Thyroid gland (tissue), 4 donors: ENCODE measurements around the gene KLHL20. TPM values are rescaled to one million over a fixed set of nuclear protein-coding genes. Genes with fewer than 3 reads are reported as not detected.
"Not testable (repeated sequence)": the region's sequence is repeated elsewhere in the genome, so short reads cannot be mapped to it uniquely, and the experiment has no call there.

Experiments used
- DNase-seq, 2 donors: peaks; one replicate each; pipeline ENCODE4 v3.0.0-alpha.2; 2019
- H3K27ac ChIP-seq, 3 donors: fragments of 200-600 bp; sonication (generic); 1 replicate in 2 of 3; 2 replicates in 1 of 3; pipeline ENCODE4 v1.5.1; 2016 to 2019; ENCODE audit warnings: mild to moderate bottlenecking in 1 of 3, moderate library complexity in 1 of 3
- H3K27me3 ChIP-seq: fragments of 200-600 bp; sonication (generic); one replicate; pipeline ENCODE4 v1.5.1; 2019
- H3K36me3 ChIP-seq, 2 donors: fragments of 200-600 bp; sonication (generic); one replicate each; pipeline ENCODE4 v1.5.1; 2016 to 2019
- H3K4me1 ChIP-seq, 2 donors: fragments of 200-600 bp; sonication (generic); one replicate each; pipeline ENCODE4 v1.5.1; 2017 to 2019
- H3K4me3 ChIP-seq, 3 donors: fragments of 200-600 bp; sonication (generic); replicated peaks in 1 of 3; 1 replicate in 2 of 3; 2 replicates in 1 of 3; pipeline ENCODE4 v1.5.1; 2016; ENCODE audit warnings: mild to moderate bottlenecking in 1 of 3
- H3K9me3 ChIP-seq: fragments of 200-600 bp; sonication (generic); one replicate; pipeline ENCODE4 v1.5.1; 2017
- POLR2A ChIP-seq, 2 donors: fragments of 450-650 bp; IDR thresholded peaks; one replicate each; pipeline ENCODE4 v1.6.1; 2017; ENCODE audit warnings: antibody characterized with exemption in 2 of 2, mild to moderate bottlenecking in 2 of 2, moderate library complexity in 1 of 2
- WGBS, 2 donors: methylation state at CpG; one replicate each; pipeline ENCODE4 v1.1.5; 2017; 5-methylcytosine and 5-hydroxymethylcytosine counted together
- intact Hi-C: fragments of 100-400 bp; cut with DNase I; formaldehyde crosslinking; loops from one replicate; pipeline ENCODE4 v1.15.1; 2023
- total RNA-seq, 4 donors: library from RNA; depleted of rRNA; stranded (reverse); fragments of >200 nt; gene quantifications; one replicate each; pipeline ENCODE4 v1.2.3, GENCODE V29; 2016
- TF ChIP-seq, protein P1 (sequence below), 6 experiments: fragments of 200-600 bp in 3 of 6; fragments of 450-650 bp in 3 of 6; sonication (generic) in 3 of 6; IDR thresholded peaks; one replicate each; pipeline ENCODE4 v1.5.1; 2016 to 2019; ENCODE audit warnings: antibody characterized with exemption in 6 of 6, mild to moderate bottlenecking in 2 of 6, inconsistent platforms in 1 of 6, moderate library complexity in 1 of 6

The KLHL20 gene
- total RNA-seq, 4 donors from 2014 or later = 23.2 to 36.4 (median 28.1) TPM

DNA sequence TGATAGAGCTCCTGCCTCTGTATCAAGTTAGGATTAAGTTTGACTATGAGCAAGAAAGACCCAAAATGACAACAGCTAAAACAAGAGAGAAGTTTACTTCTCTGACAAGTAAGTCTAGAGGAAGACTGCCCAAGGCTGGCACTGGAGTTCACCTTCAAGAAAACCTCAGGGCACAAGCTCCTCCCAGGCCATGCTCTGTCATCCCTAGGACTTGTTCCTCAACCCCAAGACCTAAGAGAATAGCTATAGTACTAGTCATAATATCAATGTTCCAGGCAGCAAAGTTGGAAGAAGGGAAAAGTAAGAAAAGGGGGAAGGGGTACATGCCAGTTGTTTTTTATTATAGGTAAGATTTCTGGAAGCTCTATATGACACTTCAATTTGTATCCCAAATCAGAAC lies 83.3 kb downstream of the KLHL20 start:
- DNase-seq = no peak
- intact Hi-C loops = no loop called here
- no peak overlapping the region for H3K4me3 ChIP-seq
- H3K27ac ChIP-seq = no peak overlapping the region
- H3K4me1 ChIP-seq = no peaks in the 10 kb centered on the region
- no peaks in the 10 kb centered on the region for H3K36me3 ChIP-seq
- H3K27me3 ChIP-seq = no peaks in the 10 kb centered on the region
- no peaks in the 10 kb centered on the region for H3K9me3 ChIP-seq
- TF ChIP-seq, protein P1, sequence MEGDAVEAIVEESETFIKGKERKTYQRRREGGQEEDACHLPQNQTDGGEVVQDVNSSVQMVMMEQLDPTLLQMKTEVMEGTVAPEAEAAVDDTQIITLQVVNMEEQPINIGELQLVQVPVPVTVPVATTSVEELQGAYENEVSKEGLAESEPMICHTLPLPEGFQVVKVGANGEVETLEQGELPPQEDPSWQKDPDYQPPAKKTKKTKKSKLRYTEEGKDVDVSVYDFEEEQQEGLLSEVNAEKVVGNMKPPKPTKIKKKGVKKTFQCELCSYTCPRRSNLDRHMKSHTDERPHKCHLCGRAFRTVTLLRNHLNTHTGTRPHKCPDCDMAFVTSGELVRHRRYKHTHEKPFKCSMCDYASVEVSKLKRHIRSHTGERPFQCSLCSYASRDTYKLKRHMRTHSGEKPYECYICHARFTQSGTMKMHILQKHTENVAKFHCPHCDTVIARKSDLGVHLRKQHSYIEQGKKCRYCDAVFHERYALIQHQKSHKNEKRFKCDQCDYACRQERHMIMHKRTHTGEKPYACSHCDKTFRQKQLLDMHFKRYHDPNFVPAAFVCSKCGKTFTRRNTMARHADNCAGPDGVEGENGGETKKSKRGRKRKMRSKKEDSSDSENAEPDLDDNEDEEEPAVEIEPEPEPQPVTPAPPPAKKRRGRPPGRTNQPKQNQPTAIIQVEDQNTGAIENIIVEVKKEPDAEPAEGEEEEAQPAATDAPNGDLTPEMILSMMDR (IDR thresholded peaks at IDR 0.05) = no peak
- no peak for TF ChIP-seq POLR2A (IDR thresholded peaks at IDR 0.05)

GRCh38 chr1:173799995-173800394 lies 85.2 kb downstream of the KLHL20 start:
- WGBS, 2 donors = 95 to 100% methylated on average over 1 of the region's 1 CpG
- H3K27ac ChIP-seq, DNase-seq, H3K4me1 ChIP-seq, H3K36me3 ChIP-seq, intact Hi-C loops, H3K4me3 ChIP-seq, H3K9me3 ChIP-seq, H3K27me3 ChIP-seq: not testable (repeated sequence)

DNA sequence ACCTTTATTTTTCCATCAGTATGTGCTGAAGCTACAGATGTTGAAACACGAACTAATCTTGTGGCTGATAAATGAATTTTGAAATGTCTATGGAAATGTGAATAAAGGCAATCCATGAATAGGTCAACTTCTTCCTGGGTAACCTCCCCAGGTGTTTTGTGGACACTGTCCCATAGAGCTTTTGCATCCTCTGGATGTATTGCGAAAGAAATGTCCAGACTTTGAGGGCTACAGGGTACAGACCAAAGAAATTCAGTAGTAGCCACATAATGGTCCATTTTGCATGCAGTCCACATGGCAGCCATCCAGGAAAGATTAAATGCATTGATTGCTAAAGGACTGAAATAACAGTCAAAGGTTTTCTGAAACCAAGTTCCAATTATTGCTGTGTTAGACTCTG lies 88.2 kb downstream of the KLHL20 start:
- Histone ChIP-seq H3K27ac (no peak overlapping the region), H3K4me1 (no peaks in the 10 kb centered on the region), H3K36me3 (peaks cover 0 to 10% of the 10 kb centered on the region in 2 donors), H3K27me3 (no peaks in the 10 kb centered on the region), H3K9me3 (no peaks in the 10 kb centered on the region), H3K4me3 (no peak overlapping the region)
- DNase-seq = no peak
- intact Hi-C loops = no loop called here
- WGBS, 2 donors = 98 to 100% methylated on average over 2 of the region's 2 CpGs
- TF ChIP-seq POLR2A (IDR thresholded peaks at IDR 0.05) = no peak
- TF ChIP-seq, protein P1 (IDR thresholded peaks at IDR 0.05) = no peak

- 96 to 99% methylated on average over 5 of the region's 5 CpGs for WGBS, 2 donors
- intact Hi-C loops, H3K36me3 ChIP-seq, H3K4me3 ChIP-seq, H3K4me1 ChIP-seq, H3K9me3 ChIP-seq, H3K27me3 ChIP-seq, DNase-seq, H3K27ac ChIP-seq: not testable (repeated sequence)
These were observed 98.9 kb downstream of the KLHL20 start for GRCh38 chr1:173813654-173814053.

- WGBS, 2 donors = 92% methylated on average over 1 of the region's 1 CpG
- no peaks in the 10 kb centered on the region for H3K36me3 ChIP-seq
- DNase-seq = no peak
- H3K4me3 ChIP-seq = no peak overlapping the region
- TF ChIP-seq, protein P1 (IDR thresholded peaks at IDR 0.05) = no peak
- TF ChIP-seq POLR2A (IDR thresholded peaks at IDR 0.05) = no peak
- peaks cover 1 to 4% of the 10 kb centered on the region in 2 donors for H3K4me1 ChIP-seq
- H3K27ac ChIP-seq = no peak overlapping the region
- intact Hi-C loops = no loop called here
- no peaks in the 10 kb centered on the region for H3K27me3 ChIP-seq
- no peaks in the 10 kb centered on the region for H3K9me3 ChIP-seq
These were observed 103.7 kb downstream of the KLHL20 start for GRCh38 chr1:173818459-173818858.

GRCh38 chr1:173821680-173822079 lies 106.9 kb downstream of the KLHL20 start:
- Histone ChIP-seq H3K9me3 (no peaks in the 10 kb centered on the region), H3K27me3 (no peaks in the 10 kb centered on the region), H3K4me3 (no peak overlapping the region), H3K36me3 (no peaks in the 10 kb centered on the region), H3K4me1 (peaks cover 5 to 10% of the 10 kb centered on the region in 2 donors), H3K27ac (no peak overlapping the region)
- DNase-seq = no peak
- 97% methylated on average over 4 of the region's 4 CpGs for WGBS, 2 donors
- no peak for TF ChIP-seq POLR2A (IDR thresholded peaks at IDR 0.05)
- TF ChIP-seq, protein P1 (IDR thresholded peaks at IDR 0.05) = no peak
- intact Hi-C loops = loop anchor here (10.0 kb wide), 1 partner anchor 397 kb away; no protein-coding TSS in a partner anchor
